ENCODE results near the gene HOXC11.

HOXC11 gene

GRCh38 chr12:53999559-54000115, 26.7 kb downstream of the HOXC11 start:
- peak; percentile 68 for DNase-seq

- DNase-seq: no peak
Measured at GRCh38 chr12:54000116-54001114, 27.5 kb downstream of the HOXC11 start, which contains the start of gene HOXC9. HOXC9 (plus strand) TSS chr12:54000161; CDS start chr12:54000189, 28 bp downstream.

DNA sequence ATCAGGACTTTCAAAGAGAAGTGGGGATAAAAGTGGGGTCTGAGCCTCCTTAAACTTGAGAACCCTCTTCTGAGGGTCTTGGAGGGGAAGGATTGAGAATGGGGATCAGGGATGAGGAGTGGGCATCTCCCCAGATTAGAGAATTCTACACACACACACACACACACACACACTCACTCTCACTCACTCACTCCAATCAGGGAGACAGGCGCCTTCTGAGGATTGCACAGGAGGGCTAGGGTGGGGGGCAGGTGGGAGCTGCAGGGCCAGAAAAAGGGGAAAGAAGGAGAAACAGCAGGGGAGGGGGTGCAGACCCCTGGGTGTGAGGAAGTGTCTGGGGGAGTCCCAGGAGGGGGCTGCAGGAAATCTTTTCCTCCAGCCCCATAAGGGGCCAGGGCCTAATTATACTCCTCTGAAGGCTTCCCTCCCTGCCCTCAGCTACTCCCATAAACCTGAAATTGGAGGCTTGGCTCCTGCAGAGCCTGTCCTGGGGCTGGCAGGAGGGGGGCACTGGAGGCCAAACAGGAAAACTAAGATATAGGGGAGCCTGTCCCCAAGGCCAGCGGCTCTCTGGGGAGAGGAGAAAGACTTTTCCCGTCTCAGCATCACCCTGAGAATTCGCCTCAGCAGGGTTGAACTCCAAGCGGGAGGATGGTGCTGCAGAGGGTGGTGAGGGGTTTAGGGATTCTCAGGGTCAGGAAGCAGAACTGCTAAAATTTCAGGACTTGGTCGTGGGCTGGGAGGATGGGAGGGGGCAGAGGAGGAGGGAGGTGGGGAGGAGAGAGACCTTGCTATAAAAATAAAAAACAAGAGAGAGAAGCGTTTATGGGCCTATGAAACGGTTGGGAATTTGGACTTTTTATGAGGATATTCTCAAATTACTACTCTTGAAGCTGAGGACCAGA, 28.6 kb downstream of the HOXC11 start:
- no peak for DNase-seq

GRCh38 chr12:54002278-54002914, 29.5 kb downstream of the HOXC11 start:
- DNase-seq: no peak

- DNase-seq: no peak
Measured at GRCh38 chr12:54002915-54003389, 30.0 kb downstream of the HOXC11 start.

DNA sequence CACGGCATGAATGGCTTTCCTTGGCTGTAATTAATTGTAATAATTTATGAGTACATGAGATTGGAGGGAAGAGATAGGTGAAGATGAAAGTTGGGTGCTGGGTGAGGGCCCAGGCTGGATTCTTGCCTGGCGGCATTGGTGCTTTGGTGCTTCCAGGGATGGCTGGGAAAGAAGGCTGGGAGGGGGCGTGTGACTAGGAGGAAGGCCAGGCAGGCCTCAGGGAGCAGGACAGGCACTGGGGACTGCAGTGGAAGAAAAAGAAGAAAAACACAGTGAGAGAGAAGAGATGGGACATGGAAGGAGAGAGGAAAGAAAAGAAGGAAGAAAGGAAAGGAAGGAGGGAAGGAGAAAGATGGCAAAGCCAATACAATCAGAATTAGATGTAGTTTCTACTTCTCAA, 30.7 kb downstream of the HOXC11 start:
- DNase-seq: no peak

DNA sequence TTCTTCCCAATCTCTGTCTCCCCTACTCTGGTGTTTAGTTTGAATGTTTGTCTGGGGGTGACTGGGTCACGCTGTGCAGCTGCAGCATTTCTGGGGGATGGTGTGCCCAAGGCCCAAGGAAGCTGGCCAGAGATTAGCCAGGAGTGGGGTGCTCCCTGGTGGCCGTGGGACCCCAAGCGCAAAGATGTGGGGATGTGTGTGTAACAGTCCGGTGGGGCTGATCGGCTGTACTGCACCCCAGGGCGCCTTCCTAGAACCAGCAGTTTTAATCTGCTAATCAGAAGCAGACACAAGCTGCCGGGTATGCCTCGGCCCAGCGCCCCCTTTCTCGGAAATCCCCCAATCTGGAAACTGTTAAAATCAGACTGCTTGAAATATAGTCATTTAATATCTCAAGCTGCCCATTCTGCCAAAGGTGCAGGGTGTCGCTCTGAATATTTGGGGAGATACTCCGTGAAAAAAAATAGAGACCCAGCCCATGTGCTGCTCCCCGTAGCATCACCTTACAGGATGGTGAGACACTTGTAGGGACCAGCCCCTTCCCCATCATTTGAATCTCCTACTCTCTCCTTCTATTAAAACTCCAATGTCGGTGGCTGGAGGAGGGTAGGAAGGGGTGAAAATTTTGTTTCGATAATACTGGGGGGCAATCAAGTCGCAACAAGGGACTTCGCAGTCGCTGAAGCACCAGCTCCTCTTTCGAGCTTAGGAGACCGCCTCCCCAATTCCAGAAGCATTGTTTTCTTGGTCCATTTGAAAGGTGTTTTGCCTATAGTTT, 31.3 kb downstream of the HOXC11 start:
- DNase-seq: no peak

- no peak for DNase-seq
Measured at GRCh38 chr12:54004841-54005530, 32.1 kb downstream of the HOXC11 start.

GRCh38 chr12:54005531-54005852, 32.6 kb downstream of the HOXC11 start:
- no peak for DNase-seq

GRCh38 chr12:54005853-54006558, 33.1 kb downstream of the HOXC11 start:
- DNase-seq: no peak

GRCh38 chr12:54006559-54007220, 33.8 kb downstream of the HOXC11 start:
- no peak for DNase-seq

- DNase-seq: no peak
Measured at GRCh38 chr12:54007538-54008259, 34.8 kb downstream of the HOXC11 start.

GRCh38 chr12:54008260-54008552, 35.3 kb downstream of the HOXC11 start:
- DNase-seq: no peak

- DNase-seq: no peak
Measured at GRCh38 chr12:54009171-54010052, 36.5 kb downstream of the HOXC11 start.

DNA sequence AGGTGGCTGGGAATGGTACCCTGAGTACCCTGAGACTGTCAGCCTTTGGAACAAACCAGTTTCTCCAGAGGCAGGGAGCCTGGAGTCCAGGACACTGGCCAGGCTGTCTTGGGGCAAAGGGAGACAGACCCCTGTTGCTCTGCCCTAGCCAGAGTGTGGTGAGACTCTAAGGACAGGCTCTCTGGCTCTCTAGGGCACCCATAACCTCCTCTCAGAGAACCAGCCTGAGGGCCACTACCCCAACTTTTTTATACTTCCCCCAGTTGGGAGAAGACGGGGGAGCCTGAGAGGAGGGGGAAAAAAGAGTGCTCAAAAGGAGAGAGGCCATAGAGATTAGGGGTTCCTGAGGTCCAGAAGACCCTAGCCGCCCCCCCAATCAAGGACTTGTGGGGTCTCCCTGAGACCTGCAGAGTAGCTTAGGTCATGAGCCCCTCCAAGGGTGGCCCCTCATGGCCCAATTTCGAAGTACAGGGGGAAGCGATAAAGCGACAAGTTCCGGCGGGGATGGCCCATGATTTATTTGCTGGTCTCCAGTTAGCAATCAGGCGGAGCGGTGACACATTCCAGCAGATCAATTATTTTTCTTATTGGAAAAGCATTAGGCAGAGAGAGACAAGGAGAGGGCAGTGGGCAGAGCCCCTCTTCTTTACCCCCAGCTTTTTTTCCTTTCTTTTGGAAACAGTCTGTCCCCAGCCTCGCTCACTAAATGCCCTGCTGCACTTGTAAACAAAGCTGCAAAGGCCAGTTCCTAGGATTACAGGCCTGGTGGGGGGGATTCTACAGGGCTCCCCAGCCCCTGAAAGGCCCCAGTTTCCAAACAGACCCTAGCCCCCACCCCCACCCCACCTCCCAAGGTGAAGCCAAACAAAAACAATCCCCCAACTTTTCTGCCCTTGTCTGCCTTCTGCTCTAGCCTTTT, 37.4 kb downstream of the HOXC11 start:
- no peak for DNase-seq

- DNase-seq: no peak
Measured at GRCh38 chr12:54010972-54011664, 38.2 kb downstream of the HOXC11 start.

All from NCI-H1105 (cell line).